Measurements from ENCODE around the gene DENND6B. TPM values are rescaled to one million over a fixed set of nuclear protein-coding genes. Genes with fewer than 3 reads are reported as not detected.

DENND6B gene
- total and polyA plus RNA-seq, 2 of the 13 experiments (the other 11 are each of a cell fraction or from before 2014, with no cell fraction given) = 0.95 to 3.8 TPM

- TF ChIP-seq ARID5B (CRISPR knock-in tag; IDR thresholded peaks at IDR 0.05) = 0 out of 2 replicates have a peak, but pooled peaks have one; percentile 34
- TF ChIP-seq PATZ1 (CRISPR knock-in tag; IDR thresholded peaks at IDR 0.05) = peak; percentile 46
- TF ChIP-seq EP300 (IDR thresholded peaks at IDR 0.05; ENCODE audit: low read depth in 2 of 2, low read length in 2 of 2) = 0 out of 4 replicates have a peak, but pooled peaks of 1 of the 2 experiments have one; percentile 17
- TF ChIP-seq EP300 (CRISPR knock-in tag; IDR thresholded peaks at IDR 0.05; ENCODE audit: borderline replicate concordance) = no peak
- peak; percentile 56; the same call in 1 of the 2 replicates for TF ChIP-seq DMAP1 (CRISPR knock-in tag; IDR thresholded peaks at IDR 0.05)
- TF ChIP-seq RXRB (CRISPR knock-in tag; IDR thresholded peaks at IDR 0.05; ENCODE audit: borderline replicate concordance) = peak; percentile 39; the same call in 1 of the 2 replicates
- peak; percentile 17; the same call in 1 of the 2 replicates for TF ChIP-seq UBTF (CRISPR knock-in tag; IDR thresholded peaks at IDR 0.05)
- no peak for TF ChIP-seq ZBTB40 (IDR thresholded peaks at IDR 0.05)
- peak; percentile 32; the same call in 1 of the 2 replicates for TF ChIP-seq ZBTB40 (CRISPR knock-in tag; IDR thresholded peaks at IDR 0.05)
- no peak for TF ChIP-seq ZNF549 (CRISPR knock-in tag; IDR thresholded peaks at IDR 0.05)
- no peak for TF ChIP-seq ZBTB42 (CRISPR knock-in tag; IDR thresholded peaks at IDR 0.05)
Observed at GRCh38 chr22:50341977-50342650, 15.3 kb upstream of the DENND6B start (continued).

Measured in HepG2 (cell line).